H1 (cell line): ENCODE data around the gene SPATA16. TPM values are rescaled to one million over a fixed set of nuclear protein-coding genes. Genes with fewer than 3 reads are reported as not detected.
A peak's percentile ranks its signal among the peaks of the same experiment; 100 is the strongest.

ENCODE experiments used
- CTCF ChIA-PET: fragments of 300-600 bp; sonication (Branson Sonifier 250); formaldehyde crosslinking; loops from one replicate; lab custom pipeline; 2021; ENCODE audit not compliant: partially characterized antibody; lab: Charles Lee
- POLR2A ChIA-PET: fragments of 300-600 bp; sonication (Branson Sonifier 250); formaldehyde crosslinking; loops from one replicate; lab custom pipeline; 2021; ENCODE audit warnings: inconsistent platforms; ENCODE audit not compliant: partially characterized antibody; lab: Charles Lee
- DNase-seq, 2 experiments: peaks; one replicate each; pipeline versions ENCODE4 v3.0.0 to v3.0.0-alpha.2; 2010 to 2022; ENCODE audit warnings: low spot score in 2 of 2, low read depth in 1 of 2, mixed read lengths in 1 of 2
- FAIRE-seq: peaks from 2 replicates; lab custom pipeline; 2011; peaks lifted over from hg19 to GRCh38; lab: Jason Lieb, UNC
- H2AFZ ChIP-seq: 2 replicates; pipeline ENCODE4 v1.8.1; 2012; ENCODE audit warnings: low read length, inconsistent platforms
- H2AK5ac ChIP-seq: 2 replicates; pipeline ENCODE4 v1.6.1; 2013; ENCODE audit warnings: low read depth, low read length
- H2BK120ac ChIP-seq: replicated peaks from 2 replicates; pipeline ENCODE3; 2013; ENCODE audit warnings: low read depth, low read length, inconsistent platforms
- H2BK12ac ChIP-seq: 2 replicates; pipeline ENCODE4 v1.6.1; 2013; ENCODE audit warnings: low read depth, low read length
- H2BK15ac ChIP-seq: 2 replicates; pipeline ENCODE4 v1.6.1; 2013; ENCODE audit warnings: low read length
- H2BK20ac ChIP-seq: 2 replicates; pipeline ENCODE4 v1.6.1; 2013; ENCODE audit warnings: low read length
- H2BK5ac ChIP-seq: 2 replicates; pipeline ENCODE4 v1.6.1; 2013; ENCODE audit warnings: low read depth, low read length
- H3K14ac ChIP-seq: 2 replicates; pipeline ENCODE4 v1.6.1; 2013; ENCODE audit warnings: inconsistent platforms; ENCODE audit not compliant: insufficient read length
- H3K18ac ChIP-seq: 2 replicates; pipeline ENCODE4 v1.6.1; 2013; ENCODE audit warnings: low read length; ENCODE audit errors: extremely low read depth
- H3K23ac ChIP-seq: 2 replicates; pipeline ENCODE4 v1.6.1; 2013; ENCODE audit warnings: inconsistent platforms; ENCODE audit not compliant: insufficient read length
- H3K23me2 ChIP-seq: 2 replicates; pipeline ENCODE4 v1.6.1; 2013; ENCODE audit warnings: low read depth, low read length
- H3K27ac ChIP-seq: 2 replicates; pipeline ENCODE4 v1.6.1; 2011; ENCODE audit warnings: low read depth, low read length, inconsistent platforms
- H3K27me3 ChIP-seq, 4 experiments: replicated peaks in 1 of 4; 1 replicate in 1 of 4; 2 replicates in 3 of 4; pipeline versions ENCODE4 v1.6.1 to v1.8.1; 2011 to 2013; ENCODE audit warnings: low read length in 3 of 4, mild to moderate bottlenecking in 3 of 4, inconsistent platforms in 2 of 4, mixed read lengths in 2 of 4, moderate library complexity in 1 of 4; ENCODE audit not compliant: control insufficient read depth in 3 of 4, insufficient read depth in 3 of 4; ENCODE audit errors: extremely low read depth in 1 of 4
- H3K36me3 ChIP-seq, 4 experiments: 2 replicates each; pipeline versions ENCODE4 v1.6.1 to v1.8.1; 2011 to 2013; ENCODE audit warnings: mild to moderate bottlenecking in 4 of 4, low read length in 3 of 4, moderate library complexity in 2 of 4, control low read depth in 1 of 4, inconsistent platforms in 1 of 4; ENCODE audit not compliant: insufficient read depth in 4 of 4, control insufficient read depth in 2 of 4
- H3K4ac ChIP-seq: replicated peaks from 2 replicates; pipeline ENCODE3; 2013; ENCODE audit warnings: low read length, low read depth, mixed read lengths, inconsistent platforms; ENCODE audit not compliant: insufficient read length
- H3K4me1 ChIP-seq, 4 experiments: replicated peaks in 1 of 4; 1 replicate in 1 of 4; 2 replicates in 3 of 4; pipeline versions ENCODE4 v1.6.1 to v1.8.1; 2011 to 2013; ENCODE audit warnings: low read length in 3 of 4, inconsistent platforms in 2 of 4, mixed read lengths in 1 of 4; ENCODE audit not compliant: insufficient read depth in 4 of 4, control insufficient read depth in 3 of 4
- H3K4me2 ChIP-seq, 2 experiments: 2 replicates each; pipeline versions ENCODE4 v1.6.1 to v1.8.1; 2011 to 2013; ENCODE audit warnings: low read depth in 2 of 2, low read length in 2 of 2, control low read depth in 1 of 2, inconsistent platforms in 1 of 2, mild to moderate bottlenecking in 1 of 2; ENCODE audit not compliant: insufficient read depth in 1 of 2
- H3K4me3 ChIP-seq, 4 experiments: fragments of 200-600, 300-600 bp in 1 of 4; sonication (generic), shearing (Covaris generic), sonication (Bioruptor Twin) in 1 of 4; 2 replicates each; pipeline versions ENCODE4 v1.5.1 to v1.8.1; 2011 to 2016; ENCODE audit warnings: low read length in 4 of 4, low read depth in 3 of 4, control low read depth in 2 of 4, inconsistent platforms in 2 of 4, mild to moderate bottlenecking in 2 of 4, mixed read lengths in 1 of 4, moderate library complexity in 1 of 4; ENCODE audit not compliant: insufficient read depth in 2 of 4; ENCODE audit errors: extremely low read depth in 1 of 4
- H3K56ac ChIP-seq: replicated peaks from 2 replicates; pipeline ENCODE3; 2013; ENCODE audit warnings: low read depth, mild to moderate bottlenecking, mixed read lengths, low read length, inconsistent platforms; ENCODE audit not compliant: insufficient read length
- H3K79me1 ChIP-seq: 2 replicates; pipeline ENCODE4 v1.6.1; 2013; ENCODE audit warnings: low read depth, low read length, control low read depth
- H3K79me2 ChIP-seq, 2 experiments: 2 replicates each; pipeline versions ENCODE4 v1.6.1 to v1.8.1; 2012 to 2013; ENCODE audit warnings: low read length in 2 of 2, mild to moderate bottlenecking in 2 of 2, inconsistent platforms in 1 of 2; ENCODE audit not compliant: insufficient read depth in 2 of 2, control insufficient read depth in 1 of 2
- H3K9ac ChIP-seq, 4 experiments: replicated peaks in 1 of 4; 1 replicate in 1 of 4; 2 replicates in 3 of 4; pipeline versions ENCODE4 v1.6.1 to v1.8.1; 2011 to 2013; ENCODE audit warnings: low read depth in 3 of 4, low read length in 3 of 4, control low read depth in 2 of 4, mild to moderate bottlenecking in 2 of 4, moderate library complexity in 2 of 4, inconsistent platforms in 1 of 4; ENCODE audit errors: extremely low read depth in 1 of 4
- H3K9me3 ChIP-seq, 2 experiments: 2 replicates each; pipeline versions ENCODE4 v1.6.1 to v1.8.1; 2012 to 2013; ENCODE audit warnings: mild to moderate bottlenecking in 2 of 2, moderate library complexity in 2 of 2, control low read depth in 1 of 2, inconsistent platforms in 1 of 2, low read depth in 1 of 2, low read length in 1 of 2, mixed read lengths in 1 of 2; ENCODE audit not compliant: insufficient read depth in 2 of 2
- H4K20me1 ChIP-seq, 2 experiments: replicated peaks in 1 of 2; 2 replicates each; pipeline versions ENCODE3 to v1.8.1; 2011 to 2013; ENCODE audit warnings: inconsistent platforms in 2 of 2, low read length in 2 of 2, mild to moderate bottlenecking in 1 of 2; ENCODE audit not compliant: insufficient read depth in 2 of 2, control insufficient read depth in 1 of 2
- H4K5ac ChIP-seq: 2 replicates; pipeline ENCODE4 v1.6.1; 2013; ENCODE audit warnings: low read length, low read depth, mixed read lengths, inconsistent platforms; ENCODE audit not compliant: insufficient read length
- H4K8ac ChIP-seq: 2 replicates; pipeline ENCODE4 v1.8.0; 2013; ENCODE audit warnings: mild to moderate bottlenecking, moderate library complexity, low read length, inconsistent platforms; ENCODE audit not compliant: insufficient read depth; ENCODE audit errors: extremely low read depth
- H4K91ac ChIP-seq: replicated peaks from 2 replicates; pipeline ENCODE3; 2013; ENCODE audit warnings: low read length, mixed read lengths, inconsistent platforms; ENCODE audit not compliant: insufficient read length
- BACH1 ChIP-seq: IDR thresholded peaks from 2 replicates; pipeline ENCODE4 v1.6.1; 2012; ENCODE audit warnings: low read length, improper control_type of control experiment
- CHD2 ChIP-seq: IDR thresholded peaks from 2 replicates; pipeline ENCODE4 v1.6.1; 2012; ENCODE audit warnings: low read length, improper control_type of control experiment
- E2F6 ChIP-seq: IDR thresholded peaks from 2 replicates; pipeline ENCODE4 v1.6.1; 2012; ENCODE audit warnings: inconsistent platforms
- FOSL1 ChIP-seq: IDR thresholded peaks from 2 replicates; pipeline ENCODE4 v1.6.1; 2011; ENCODE audit warnings: mild to moderate bottlenecking, low read depth, low read length, moderate library complexity; ENCODE audit not compliant: insufficient read depth
- JUN ChIP-seq: IDR thresholded peaks from 2 replicates; pipeline ENCODE4 v1.6.1; 2011; ENCODE audit warnings: low read depth, mild to moderate bottlenecking, improper control_type of control experiment, low read length
- NANOG ChIP-seq: IDR thresholded peaks from 2 replicates; pipeline ENCODE4 v1.6.1; 2011; ENCODE audit warnings: low read length, low read depth, mild to moderate bottlenecking, inconsistent platforms; ENCODE audit not compliant: insufficient read depth, poor library complexity, severe bottlenecking
- POLR2A ChIP-seq, 2 experiments: IDR thresholded peaks; 1 replicate in 1 of 2; 2 replicates in 1 of 2; pipeline ENCODE4 v1.6.1; 2011; ENCODE audit warnings: low read depth in 2 of 2, low read length in 2 of 2, mild to moderate bottlenecking in 2 of 2; ENCODE audit errors: control extremely low read depth in 1 of 2
- RBBP5 ChIP-seq: IDR thresholded peaks from 2 replicates; pipeline ENCODE4 v1.7.1; 2012; ENCODE audit warnings: low read depth, mild to moderate bottlenecking, inconsistent platforms, low read length, moderate library complexity, borderline replicate concordance
- SIRT6 ChIP-seq: IDR thresholded peaks from one replicate; pipeline ENCODE4 v1.7.1; 2012; ENCODE audit warnings: low read length, inconsistent platforms
- SP4 ChIP-seq: IDR thresholded peaks from 2 replicates; pipeline ENCODE4 v1.6.1; 2012; ENCODE audit warnings: low read length, inconsistent platforms
- YY1 ChIP-seq: IDR thresholded peaks from 2 replicates; pipeline ENCODE4 v1.6.1; 2011; ENCODE audit warnings: low read depth, mild to moderate bottlenecking, low read length
- WGBS, 2 experiments: shearing (Covaris generic) in 1 of 2; methylation state at CpG; one replicate each; pipeline versions ENCODE4 v1.1.6 to v1.1.7; 2013 to 2015; ENCODE audit warnings: low lambda C conversion rate in 2 of 2, mixed read lengths in 2 of 2, inconsistent platforms in 1 of 2, low coverage in 1 of 2, missing lambda C conversion rate in 1 of 2; ENCODE audit not compliant: insufficient replicate concordance in 2 of 2, insufficient coverage in 1 of 2, insufficient read length in 1 of 2; ENCODE audit errors: extremely low coverage in 1 of 2, missing lambda C conversion rate in 1 of 2; 5-methylcytosine and 5-hydroxymethylcytosine counted together
- polyA plus RNA-seq, 7 experiments: library from polyadenylated mRNA; depleted of rRNA in 3 of 7; stranded (reverse) in 5 of 7; unstranded in 2 of 7; fragments of >200 nt in 5 of 7; fragments of 200-250 nt in 2 of 7; gene quantifications; 1 replicate in 5 of 7; 2 replicates in 1 of 7; 4 replicates in 1 of 7; pipeline versions ENCODE4 v1.2.1 to v1.2.3, GENCODE V29; 2011 to 2013; ENCODE audit warnings: missing spikeins in 2 of 7, mixed read lengths in 2 of 7
- total RNA-seq: library from RNA; stranded (reverse); fragmentation: NEBNext Ultra II Directional; extraction: Animal tissue kit (Norgen Biotek cat#: 25700); gene quantifications from 2 replicates; pipeline ENCODE4 v1.2.1, GENCODE V29; 2021
- TF ChIP-seq, protein P1 (sequence below), 3 experiments: IDR thresholded peaks; 1 replicate in 2 of 3; 2 replicates in 1 of 3; pipeline versions ENCODE4 v1.5.1 to v1.6.1; 2011; ENCODE audit warnings: low read length in 3 of 3, mild to moderate bottlenecking in 3 of 3, inconsistent platforms in 2 of 3, low read depth in 1 of 3, moderate library complexity in 1 of 3; ENCODE audit not compliant: insufficient read depth in 1 of 3; ENCODE audit errors: control extremely low read depth in 1 of 3

SPATA16 gene
- total and polyA plus RNA-seq, 2 of the 8 experiments (the other 6 are each of a cell fraction or from before 2014, with no cell fraction given): 0.05 to 2.7 TPM

GRCh38 chr3:173003956-173004355 lies 137.1 kb downstream of the SPATA16 start:
- Histone ChIP-seq H3K36me3 (no peaks in the 10 kb centered on the region), H3K27ac (no peak overlapping the region), H2BK12ac (no peak overlapping the region), H3K4me3 (no peak overlapping the region), H3K56ac (no peak overlapping the region), H4K8ac (no peak overlapping the region), H4K5ac (no peak overlapping the region), H2AFZ (0 out of 2 replicates have a peak overlapping the region, but pooled peaks have one; percentile 52), H2BK120ac (no peak overlapping the region), H2BK5ac (no peak overlapping the region), H3K79me1 (no peaks in the 10 kb centered on the region), H3K14ac (no peak overlapping the region), H3K4ac (no peak overlapping the region), H3K23ac (no peak overlapping the region), H3K79me2 (no peaks in the 10 kb centered on the region), H2AK5ac (no peak overlapping the region), H3K4me1 (no peaks in the 10 kb centered on the region; a peak in 1 of 7 replicates), H2BK15ac (no peak overlapping the region), H2BK20ac (no peak overlapping the region), H4K20me1 (no peaks in the 10 kb centered on the region), H3K27me3 (no peaks in the 10 kb centered on the region), H3K18ac (no peak overlapping the region), H3K9ac (no peak overlapping the region), H4K91ac (no peak overlapping the region), H3K9me3 (no peaks in the 10 kb centered on the region), H3K23me2 (no peaks in the 10 kb centered on the region), H3K4me2 (no peak overlapping the region)
- ChIA-PET POLR2A (no interaction called here), CTCF (no interaction called here)
- 81% methylated on average over 3 of the region's 3 CpGs; no CpG with 5 or more reads in 1 of the 2 experiments for WGBS, 2 experiments
- DNase-seq (no peak), FAIRE-seq (no peak)
- TF ChIP-seq E2F6 (no peak), JUN (no peak), RBBP5 (no peak), NANOG (no peak), CHD2 (no peak), POLR2A (IDR thresholded peaks at IDR 0.05; ENCODE audit: control extremely low read depth in 1 of 2, low read depth in 2 of 2, low read length in 2 of 2) (no peak), BACH1 (no peak), SP4 (no peak), FOSL1 (no peak), YY1 (no peak), SIRT6 (no peak)
- TF ChIP-seq, protein P1, sequence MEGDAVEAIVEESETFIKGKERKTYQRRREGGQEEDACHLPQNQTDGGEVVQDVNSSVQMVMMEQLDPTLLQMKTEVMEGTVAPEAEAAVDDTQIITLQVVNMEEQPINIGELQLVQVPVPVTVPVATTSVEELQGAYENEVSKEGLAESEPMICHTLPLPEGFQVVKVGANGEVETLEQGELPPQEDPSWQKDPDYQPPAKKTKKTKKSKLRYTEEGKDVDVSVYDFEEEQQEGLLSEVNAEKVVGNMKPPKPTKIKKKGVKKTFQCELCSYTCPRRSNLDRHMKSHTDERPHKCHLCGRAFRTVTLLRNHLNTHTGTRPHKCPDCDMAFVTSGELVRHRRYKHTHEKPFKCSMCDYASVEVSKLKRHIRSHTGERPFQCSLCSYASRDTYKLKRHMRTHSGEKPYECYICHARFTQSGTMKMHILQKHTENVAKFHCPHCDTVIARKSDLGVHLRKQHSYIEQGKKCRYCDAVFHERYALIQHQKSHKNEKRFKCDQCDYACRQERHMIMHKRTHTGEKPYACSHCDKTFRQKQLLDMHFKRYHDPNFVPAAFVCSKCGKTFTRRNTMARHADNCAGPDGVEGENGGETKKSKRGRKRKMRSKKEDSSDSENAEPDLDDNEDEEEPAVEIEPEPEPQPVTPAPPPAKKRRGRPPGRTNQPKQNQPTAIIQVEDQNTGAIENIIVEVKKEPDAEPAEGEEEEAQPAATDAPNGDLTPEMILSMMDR (IDR thresholded peaks at IDR 0.05; ENCODE audit: control extremely low read depth in 1 of 3, insufficient read depth in 1 of 3, low read depth in 1 of 3, low read length in 3 of 3): no peak
